ENCODE data around the gene HPCAL1. TPM values are rescaled to one million over a fixed set of nuclear protein-coding genes. Genes with fewer than 3 reads are reported as not detected.

The HPCAL1 gene
- total RNA-seq, 1 donor from 2014 or later = 72.2 TPM

DNA sequence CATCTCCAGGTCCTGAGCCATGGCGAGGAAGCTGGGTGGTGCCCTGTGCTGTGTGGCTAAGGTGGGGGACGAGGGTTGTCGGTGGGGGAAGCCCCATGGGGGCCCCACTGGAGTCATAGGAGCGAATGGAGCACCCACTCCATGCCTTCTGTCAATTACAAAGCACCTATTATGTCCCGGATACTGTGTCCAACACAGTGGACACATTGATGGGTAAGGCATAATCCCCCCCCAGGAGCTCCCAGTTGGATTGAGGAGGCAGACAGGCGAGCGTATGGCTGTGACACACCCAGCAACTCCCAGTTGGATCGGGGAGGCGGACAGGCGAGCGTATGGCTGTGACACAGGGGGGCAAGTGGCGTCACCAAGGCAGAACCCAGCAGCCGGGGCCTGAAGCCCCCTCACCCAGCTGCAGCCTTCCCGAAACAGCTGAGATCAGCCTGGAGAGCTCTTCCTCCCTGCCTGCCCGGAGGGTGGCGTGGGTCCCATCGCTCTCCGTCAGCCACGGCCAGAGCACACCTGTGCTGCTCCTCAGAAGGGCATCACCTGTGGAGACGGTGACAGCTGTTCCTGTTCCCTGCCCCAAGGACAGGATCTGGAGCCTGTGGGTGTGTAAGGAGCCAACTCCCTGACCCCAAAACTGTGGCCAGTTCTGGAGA is 69.6 kb downstream of the HPCAL1 start:
- no peak for DNase-seq

DNA sequence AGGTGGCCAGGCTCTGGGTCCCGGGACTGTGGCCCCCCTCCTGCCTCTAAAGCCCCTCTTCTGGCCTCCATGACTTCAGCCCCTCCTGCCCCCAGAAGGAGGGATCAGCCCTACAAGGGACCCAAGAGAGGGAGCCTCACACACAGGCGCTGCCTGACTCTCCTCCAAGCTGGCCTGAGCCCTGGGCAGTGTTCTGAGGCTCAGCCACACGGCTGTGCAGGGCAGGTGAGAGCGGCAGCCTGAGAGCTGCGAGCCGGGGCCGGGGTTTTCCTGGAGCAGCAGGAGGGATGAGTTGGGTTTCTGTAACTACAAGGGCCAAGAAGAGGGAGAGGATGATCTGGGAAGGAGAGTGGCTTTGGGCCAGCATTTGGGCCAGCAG is 70.1 kb downstream of the HPCAL1 start:
- no peak for DNase-seq

DNA sequence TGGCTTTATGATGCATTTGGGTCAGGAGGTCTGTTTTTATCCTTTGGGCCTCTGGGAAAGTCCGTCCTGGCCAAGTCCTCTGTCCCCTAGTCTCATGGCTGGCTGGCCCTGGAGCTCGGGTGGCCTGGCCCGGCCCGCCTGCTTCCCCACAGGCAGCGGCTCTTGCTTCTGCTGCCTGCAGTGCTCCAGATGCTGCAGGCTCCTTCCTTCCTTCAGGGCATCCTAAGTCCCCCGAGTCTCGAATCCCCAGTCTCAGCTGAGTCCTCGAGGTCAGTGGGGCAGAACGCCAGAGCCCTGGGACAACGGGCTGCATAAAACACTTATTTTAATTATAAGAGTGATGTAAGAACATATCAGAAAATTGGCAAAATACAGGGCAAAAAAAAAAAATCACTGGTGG is 71.2 kb downstream of the HPCAL1 start:
- no peak for DNase-seq

DNA sequence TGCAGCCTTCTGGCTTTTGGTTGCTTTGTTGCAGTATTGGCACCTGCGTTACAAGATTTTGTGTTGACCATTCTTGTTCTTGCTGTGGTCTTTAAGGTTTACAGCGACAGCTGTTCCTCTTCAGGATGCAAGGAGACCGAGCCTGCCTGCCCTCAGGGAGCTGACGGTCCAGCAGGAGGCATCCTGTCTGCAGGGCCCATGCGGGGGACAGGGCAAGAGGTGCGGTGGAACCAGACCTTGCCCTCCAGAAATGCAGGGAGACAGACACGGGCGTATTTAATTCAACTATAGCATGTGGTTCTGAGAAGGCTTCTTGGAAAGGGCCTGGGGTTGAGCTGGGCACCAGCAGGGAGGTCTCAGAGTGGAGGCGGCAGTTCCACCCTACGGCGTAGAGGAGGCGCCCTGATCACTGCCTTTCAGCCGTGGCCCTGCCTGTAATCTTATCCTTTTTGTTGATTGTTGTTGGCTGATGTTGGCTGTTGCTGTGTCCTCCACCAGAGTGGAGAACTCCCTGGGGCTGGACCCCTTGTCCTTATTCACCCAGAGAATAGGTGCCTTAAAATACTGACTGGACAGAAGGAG is 71.7 kb downstream of the HPCAL1 start:
- no peak for DNase-seq

DNA sequence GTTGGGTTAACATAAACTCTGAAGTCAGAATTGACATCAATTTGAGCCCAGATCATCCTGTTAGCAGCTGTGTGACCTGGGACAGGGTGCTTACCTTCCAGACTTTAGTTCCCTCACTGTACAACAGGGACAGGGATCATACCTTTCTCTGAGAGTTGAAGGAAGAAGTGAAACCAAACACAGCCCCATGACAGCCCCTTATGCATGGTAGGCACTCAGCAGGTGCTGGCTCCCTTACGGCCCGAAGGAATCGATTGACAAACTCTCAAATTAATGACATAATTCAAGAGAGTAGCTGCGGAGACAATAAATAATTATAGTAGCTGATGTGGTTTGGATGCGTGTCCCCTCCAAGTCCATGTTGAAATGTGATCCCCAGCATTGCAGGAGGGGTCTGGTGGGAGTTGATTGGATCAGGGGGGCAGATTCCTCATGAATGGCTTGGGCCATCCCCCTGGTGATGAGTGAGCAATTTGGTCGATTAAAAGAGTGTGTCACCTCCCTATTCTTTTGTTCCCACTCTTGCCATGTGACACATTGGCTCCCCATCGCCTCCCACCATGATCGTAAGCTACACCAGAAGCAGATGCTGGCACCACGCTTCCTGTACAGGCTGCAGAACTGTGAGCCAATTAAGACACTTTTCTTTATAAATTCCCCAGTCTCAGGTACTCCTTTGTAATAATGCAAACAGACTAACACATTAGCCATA is 73.0 kb downstream of the HPCAL1 start:
- DNase-seq = peak; percentile 37

DNA sequence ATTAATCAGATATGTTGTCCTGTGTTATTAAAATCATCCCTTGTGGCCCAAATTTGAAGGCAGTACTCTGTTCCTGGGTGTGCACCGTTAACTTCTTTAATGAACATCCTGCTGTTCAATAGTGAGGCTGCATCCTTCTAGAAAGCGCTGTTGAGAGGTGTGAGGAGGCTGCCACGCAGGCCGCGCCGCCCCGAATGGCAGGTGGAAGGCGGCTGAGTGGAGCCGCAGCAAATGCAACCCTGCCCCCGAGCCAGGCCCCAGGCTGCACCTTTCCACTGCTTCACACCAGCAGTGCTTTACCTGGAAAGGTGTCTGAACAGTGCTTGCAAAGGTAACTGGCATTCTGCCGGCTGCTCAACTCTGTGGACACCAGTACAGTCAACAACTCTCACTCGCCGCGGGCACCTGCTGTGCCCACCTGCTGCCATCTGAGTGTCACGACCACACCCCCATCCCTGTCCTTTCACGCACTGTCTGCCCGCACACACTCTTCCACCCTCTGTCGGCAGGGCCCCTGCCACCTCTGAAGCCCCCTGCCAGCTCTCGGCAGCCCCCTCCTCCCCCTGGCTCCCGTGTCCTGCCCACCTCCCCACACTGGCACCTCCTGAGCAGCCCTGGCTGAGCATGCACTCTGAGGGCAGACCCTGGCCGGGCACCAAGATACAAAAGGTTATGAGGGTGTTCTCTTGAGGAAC is 74.5 kb downstream of the HPCAL1 start:
- no peak for DNase-seq

DNA sequence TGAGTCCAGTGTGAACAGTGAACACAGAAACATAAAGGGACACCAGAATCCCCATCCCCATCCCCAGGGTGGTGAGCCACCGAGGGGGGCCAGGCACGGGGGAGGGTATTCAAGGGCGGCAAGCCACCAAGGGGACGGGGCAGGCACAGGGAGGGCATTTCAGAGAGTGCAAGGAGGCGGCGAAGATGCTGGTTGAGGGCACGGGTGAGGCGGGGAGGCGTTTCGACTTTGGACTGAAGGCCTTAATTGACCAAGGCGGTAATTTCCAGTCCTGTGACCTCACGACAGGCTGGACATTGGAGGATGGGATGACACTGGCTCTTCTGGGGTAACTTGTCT is 75.0 kb downstream of the HPCAL1 start:
- DNase-seq = no peak

DNA sequence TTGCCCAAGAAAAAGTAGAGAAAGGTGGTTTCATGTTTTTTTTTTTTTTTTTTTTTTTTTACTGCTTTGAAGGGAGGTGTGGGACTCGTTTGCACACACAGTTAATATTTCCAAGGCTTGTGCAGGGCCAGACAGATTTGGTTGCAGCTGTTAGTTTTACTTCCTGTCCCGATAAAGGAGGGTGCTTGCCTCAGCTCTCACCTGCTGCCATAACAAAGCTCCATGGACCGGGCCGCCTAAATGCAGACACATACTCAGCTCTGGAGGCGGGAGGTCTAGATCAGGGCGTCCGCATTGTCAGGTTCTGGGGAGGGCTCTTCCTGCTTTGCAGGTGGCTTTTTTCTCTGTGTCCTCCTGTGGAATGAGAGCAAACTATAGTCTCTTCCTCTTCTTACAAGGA is 75.5 kb downstream of the HPCAL1 start:
- no peak for DNase-seq

DNA sequence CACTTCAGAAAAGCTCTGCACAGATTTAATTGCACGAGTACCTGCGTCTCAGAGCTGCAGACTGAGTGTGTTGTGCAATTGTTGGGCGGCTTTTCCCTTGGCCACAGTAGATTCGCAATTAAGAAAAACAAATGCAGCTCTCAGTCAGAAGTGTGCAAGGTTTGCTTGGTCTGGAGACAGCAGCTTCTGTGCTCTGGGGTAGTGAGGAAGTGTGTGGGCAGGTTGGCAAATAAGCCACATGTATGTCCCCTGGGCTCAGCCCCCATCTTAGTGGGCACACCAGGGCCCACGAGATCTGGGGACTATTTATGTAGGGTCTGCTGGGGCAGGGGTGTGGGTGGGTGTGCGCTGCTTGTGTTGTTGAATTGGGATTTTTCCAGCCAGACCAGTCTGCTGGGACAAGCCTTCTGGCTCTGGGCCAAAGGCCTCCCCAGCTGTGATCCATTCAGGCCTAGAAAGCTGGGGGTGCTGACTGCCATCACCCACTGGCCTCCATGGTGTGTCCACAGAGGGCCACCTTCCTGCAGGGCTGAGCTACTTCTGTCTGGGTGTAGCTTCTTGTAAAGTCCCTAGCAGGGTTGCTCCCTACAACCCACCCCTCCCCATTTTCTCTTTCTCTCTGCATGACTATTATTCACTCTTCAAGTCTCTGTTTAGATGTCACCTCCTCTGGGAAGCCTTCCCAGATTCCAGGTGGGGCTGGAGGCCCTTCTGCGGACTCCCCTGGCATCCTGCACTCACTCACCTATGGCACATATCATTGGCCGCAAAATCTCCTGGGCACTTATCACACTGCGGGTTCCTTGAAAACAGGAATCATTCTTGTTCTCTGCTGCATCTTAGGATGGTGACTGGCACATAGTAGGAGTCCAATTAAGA is 77.6 kb downstream of the HPCAL1 start:
- DNase-seq = no peak

DNA sequence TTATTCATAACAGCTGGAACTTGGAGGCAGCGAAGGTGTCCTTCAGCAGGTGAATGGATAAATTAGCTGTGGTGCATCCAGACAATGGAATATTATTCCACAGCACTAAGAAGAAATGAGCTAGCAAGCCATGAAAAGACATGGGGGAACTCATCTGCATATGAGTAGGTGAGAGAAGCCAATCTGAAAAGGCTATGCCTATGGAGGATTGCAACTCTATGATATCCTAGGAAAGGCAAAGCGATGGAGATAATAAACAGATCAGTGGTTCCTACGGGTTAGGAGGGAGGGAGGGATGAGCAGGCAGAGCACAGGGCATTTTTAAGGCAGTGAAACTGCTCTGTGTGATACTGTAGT is 79.3 kb downstream of the HPCAL1 start:
- no peak for DNase-seq

DNA sequence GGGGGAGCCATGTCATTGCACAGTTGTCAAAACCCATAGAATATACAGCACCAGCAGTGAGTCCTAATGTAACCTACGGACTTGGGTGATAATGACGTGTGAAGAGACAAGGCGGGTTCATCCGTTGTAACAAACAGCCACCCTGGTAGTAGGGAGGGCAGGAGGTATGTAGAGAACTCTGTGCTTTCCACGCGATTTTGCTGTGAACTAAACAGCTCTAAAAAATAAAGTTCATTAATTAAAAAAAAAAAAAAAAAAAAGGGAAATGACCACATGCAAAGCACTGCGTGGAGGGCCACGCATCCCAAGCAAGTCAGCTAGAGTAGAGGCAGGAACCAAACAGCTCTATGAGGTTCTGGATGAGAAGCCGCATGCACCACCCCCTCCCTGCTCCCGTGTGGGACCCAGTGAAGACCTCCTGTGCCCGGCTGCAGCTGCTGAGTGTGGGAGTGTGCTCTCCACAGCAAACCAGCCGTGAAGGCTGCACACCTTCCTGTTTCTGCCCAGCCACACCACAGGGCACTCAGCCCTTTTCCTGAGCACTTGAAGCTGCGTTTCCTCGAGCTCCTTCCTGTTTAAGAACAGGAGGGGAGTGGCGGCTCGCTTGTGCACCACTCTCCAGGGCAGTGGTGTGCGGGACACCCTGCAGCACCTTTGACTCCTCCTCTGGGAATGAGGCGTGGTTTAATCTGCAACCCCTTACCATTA is 79.8 kb downstream of the HPCAL1 start:
- DNase-seq = peak; percentile 79

DNA sequence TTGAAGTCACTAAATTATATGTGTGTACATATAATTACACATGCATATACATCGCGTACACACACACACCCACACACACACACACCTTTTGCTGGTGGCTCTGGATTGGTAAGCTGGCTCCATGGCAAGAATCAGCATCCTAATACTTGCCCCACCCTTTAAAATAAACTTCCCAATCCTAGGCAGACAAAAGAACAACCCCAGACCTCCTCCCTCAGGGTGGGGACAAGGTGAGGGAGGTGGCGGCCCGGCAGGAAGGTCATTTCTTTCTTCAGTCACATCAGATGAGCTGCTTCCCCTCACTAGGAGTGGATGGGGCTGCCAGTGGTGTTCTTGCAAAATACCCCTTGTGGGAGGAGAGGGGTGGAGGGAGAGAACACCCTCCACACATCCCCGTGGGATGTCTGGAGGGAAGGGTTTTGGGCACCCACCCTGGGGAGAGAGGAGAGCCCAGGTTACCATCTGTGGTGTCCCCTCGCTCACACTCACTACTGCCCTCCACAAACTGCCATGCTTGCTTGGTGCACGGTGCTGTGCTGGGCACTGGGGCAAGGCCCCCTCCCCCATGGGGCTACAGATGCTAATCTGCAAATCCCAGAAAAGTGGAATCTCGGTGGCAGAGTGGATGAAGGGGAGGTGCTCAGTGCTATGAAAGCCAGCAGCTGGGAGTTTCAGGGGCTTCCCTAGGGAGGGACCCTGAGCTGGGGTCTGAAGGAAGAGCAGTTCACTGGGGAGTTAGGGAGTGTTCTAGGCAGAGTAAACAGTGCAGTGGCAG is 81.4 kb downstream of the HPCAL1 start:
- no peak for DNase-seq

DNA sequence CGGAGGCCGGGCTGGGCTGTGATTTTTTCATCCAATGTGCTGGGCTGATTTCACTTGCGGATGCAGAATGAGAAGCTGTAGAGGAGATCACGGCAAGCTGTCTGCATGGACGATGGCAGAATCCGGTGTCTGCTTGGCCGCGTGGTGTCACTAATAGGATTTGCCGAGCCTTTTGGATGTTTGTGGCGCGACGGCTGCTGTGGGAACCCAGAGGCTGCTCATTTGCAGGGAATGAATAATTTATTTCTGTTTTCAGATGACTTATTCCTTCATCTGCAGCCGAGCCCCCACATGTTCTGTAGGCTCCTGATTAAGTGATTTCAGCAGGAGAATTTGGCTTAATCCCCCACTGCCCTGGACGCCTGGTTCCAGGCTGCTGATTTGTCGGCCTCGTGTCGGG is 82.8 kb downstream of the HPCAL1 start:
- DNase-seq = no peak

DNA sequence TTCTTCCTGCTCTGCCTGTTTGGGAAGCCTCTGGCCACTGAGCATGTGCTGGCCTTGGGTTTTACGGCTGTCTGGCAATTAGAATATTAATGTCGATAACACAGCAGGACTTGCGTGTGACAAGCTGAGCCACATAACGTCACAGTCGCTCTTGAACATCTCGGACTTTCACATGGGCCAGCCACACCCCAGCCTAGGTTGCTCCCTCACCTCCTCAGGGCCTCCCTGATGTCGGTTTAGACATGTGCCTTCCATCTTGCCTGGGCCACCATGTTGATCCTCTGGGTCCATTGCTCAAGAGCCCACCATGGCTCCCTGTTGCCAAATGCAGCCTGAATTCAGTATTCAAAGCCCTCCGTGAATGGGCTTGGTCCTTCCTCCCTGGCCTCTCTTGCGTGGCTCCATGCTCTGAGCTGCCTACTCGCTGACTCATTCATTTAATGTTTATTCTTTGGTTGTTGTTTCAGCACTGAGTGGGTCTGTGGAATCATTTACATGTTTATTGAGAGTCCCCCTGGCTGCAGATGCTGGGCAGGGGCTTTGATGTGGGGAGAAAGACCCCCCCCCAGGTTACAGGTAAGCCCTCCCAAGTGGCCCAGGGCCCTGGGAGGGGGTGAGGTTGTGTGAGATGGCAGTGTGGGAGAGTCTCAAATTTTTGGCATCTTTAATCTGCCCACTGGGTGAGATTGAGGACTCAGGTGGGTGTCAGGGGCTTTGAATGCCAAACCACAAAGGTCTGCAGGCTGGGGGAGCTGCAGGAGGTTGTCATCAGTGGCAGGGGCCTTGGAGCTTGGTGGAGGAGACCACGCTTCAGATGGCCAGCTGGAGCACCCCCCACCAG is 83.4 kb downstream of the HPCAL1 start:
- peak; percentile 53 for DNase-seq

DNA sequence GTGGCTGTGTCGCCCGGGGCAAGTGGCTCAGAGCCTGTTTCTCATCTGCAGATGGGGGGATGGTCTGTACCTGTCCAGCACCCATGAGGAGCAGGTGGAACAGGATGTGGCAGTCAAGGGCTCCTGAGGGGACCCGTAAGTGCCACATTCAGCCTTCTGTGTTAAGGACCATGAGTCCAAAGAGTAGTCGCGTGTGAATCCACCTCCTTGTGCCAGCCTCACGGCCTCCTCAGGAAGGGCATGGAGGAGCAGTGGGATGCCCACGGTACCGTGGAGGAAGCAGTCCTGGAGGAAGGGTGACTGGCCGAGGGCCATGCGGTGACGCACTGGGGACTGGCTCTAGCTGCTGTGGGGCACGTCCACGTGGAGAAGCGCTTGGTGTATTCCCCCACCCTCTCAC is 84.3 kb downstream of the HPCAL1 start:
- DNase-seq = no peak

DNA sequence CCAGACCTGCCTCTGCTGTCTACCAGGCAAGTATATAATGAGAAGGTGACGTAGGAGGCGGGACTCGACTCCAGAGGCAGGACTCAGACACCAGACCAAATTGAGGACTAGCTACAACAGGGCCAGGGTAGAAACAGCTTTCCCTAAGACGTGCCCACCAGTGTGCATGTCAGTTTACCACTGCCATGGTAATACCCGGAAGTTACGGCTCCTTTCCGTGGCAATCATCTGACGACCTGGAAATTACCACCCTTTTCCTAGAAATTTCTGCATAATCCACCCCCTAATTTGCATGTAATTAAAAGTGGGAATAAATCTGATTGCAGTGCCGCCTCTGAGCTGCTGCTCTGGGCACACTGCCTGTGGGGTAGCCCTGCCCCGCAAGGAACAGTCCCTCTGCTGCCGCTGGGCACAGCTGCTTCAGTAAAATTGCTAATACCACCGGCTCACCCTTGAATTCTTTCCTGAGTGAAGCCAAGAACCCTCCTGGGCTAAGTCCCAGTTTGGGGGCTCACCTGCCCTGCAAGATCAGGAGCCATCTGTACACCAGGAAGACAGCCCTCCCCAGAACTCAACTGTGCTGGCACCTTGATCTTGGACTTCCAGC is 86.4 kb downstream of the HPCAL1 start:
- no peak for DNase-seq

DNA sequence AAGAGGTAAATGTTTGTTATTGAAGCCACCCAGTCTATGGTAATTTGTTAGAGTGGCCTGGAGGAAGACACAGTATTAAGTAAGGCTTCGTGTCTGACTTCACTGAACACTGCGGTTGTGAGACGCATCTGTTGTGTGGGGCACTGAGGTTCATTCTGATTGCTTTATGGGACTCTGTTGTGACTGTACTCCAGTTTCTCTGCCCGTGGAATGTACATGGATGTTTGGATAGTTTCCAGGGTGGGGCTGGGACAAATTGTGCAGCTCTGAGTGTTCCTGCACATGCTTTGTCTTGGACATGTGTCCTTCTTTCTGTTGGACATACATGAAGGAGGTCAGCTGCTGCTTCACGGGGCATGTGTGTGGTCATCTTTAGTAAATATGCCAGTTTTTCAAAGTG is 86.9 kb downstream of the HPCAL1 start:
- DNase-seq = no peak

DNA sequence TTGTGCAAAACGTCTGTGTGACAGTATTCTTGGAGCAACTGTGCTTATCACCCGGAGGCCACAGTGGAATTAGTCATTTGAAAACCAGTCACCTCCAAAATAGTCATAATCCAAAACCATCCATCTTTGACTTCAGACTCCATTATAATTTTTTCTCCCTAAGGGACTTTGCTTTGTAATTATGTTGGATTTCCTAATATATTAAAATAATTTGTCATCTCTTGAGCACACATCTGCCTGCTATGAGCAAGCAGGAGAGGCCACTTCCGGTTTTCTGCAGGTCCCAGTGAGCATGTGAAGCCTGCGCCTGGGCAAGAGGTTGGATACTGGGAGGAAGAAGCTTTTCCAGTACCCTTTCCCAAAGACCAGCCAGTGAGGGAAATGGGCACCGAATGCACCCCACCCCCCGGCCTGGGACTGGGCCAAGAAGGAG is 87.7 kb downstream of the HPCAL1 start:
- DNase-seq = peak; percentile 37

DNA sequence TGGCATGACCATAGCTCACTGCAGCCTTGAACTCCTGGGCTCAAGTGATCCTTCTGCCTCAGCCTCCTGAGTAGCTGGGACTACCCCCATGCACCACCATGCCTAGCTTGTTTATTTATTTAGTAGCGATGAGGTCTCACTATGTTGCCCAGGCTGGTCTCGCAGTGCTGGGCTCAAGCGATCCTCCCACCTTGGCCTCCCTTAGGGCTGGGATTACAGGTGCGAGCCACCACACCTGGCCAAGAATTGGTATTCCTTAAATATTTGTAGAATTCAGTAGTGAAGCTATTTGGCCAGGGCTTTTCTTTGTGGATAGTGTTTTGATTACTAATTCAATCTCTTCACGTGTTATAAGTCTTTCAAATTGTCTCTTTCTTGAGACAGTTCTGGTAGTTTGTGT is 89.4 kb downstream of the HPCAL1 start:
- DNase-seq = no peak

DNA sequence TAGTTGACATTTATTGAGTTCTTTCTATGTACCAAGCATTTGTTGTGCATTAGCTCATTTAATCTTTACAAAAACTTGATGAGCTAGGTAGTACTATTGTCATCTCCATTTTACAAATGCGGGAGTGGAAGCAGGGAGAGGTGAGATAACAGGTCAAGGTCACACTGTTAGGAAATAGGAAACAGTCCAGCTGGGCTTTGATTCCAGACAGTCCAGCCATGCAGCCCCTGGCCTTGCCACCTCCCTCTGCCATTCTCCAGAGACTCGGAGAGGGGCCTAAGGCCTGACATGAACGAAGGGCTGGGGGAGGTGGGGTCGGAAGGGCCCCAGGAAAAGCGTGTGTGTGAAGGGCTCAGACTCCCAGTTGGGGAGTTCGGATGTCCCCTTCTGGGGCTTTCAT is 89.8 kb downstream of the HPCAL1 start:
- no peak for DNase-seq

All from dermis blood vessel endothelial cell (primary cell).